GM23248 (cell line): Measurements from ENCODE around the gene WNT3A. TPM values are rescaled to one million over a fixed set of nuclear protein-coding genes. Genes with fewer than 3 reads are reported as not detected.
A peak's percentile ranks its signal among the peaks of the same experiment; 100 is the strongest.

ENCODE experiments used
- DNase-seq: peaks from one replicate; pipeline ENCODE4 v3.0.0-alpha.2; 2015
- H2AFZ ChIP-seq: fragments of 200-600 bp; sonication (generic); 2 replicates; pipeline ENCODE4 v1.6.1; 2016; ENCODE audit warnings: antibody characterized with exemption
- H3F3A ChIP-seq: fragments of 200-600 bp; sonication (generic); 2 replicates; pipeline ENCODE4 v1.6.1; 2016; ENCODE audit warnings: mild to moderate bottlenecking, antibody characterized with exemption, mixed run types; ENCODE audit not compliant: insufficient read depth
- H3K27ac ChIP-seq: fragments of 200-600 bp; sonication (generic); 2 replicates; pipeline ENCODE4 v1.5.1; 2016; ENCODE audit warnings: mild to moderate bottlenecking
- H3K27me3 ChIP-seq: fragments of 200-600 bp; sonication (generic); replicated peaks from 2 replicates; pipeline ENCODE4 v1.6.1; 2016; ENCODE audit warnings: mild to moderate bottlenecking; ENCODE audit not compliant: insufficient read depth
- H3K36me3 ChIP-seq: fragments of 200-600 bp; sonication (generic); 2 replicates; pipeline ENCODE4 v1.6.1; 2016; ENCODE audit warnings: low read depth, mild to moderate bottlenecking
- H3K4me1 ChIP-seq: fragments of 200-600 bp; sonication (generic); 2 replicates; pipeline ENCODE4 v1.6.1; 2016; ENCODE audit warnings: mild to moderate bottlenecking; ENCODE audit not compliant: insufficient read depth
- H3K4me2 ChIP-seq: fragments of 200-600 bp; sonication (generic); one replicate; pipeline ENCODE4 v1.6.1; 2016; ENCODE audit warnings: mild to moderate bottlenecking; ENCODE audit not compliant: unreplicated experiment
- H3K4me3 ChIP-seq: fragments of 200-600 bp; sonication (generic); 2 replicates; pipeline ENCODE4 v1.5.1; 2016; ENCODE audit warnings: mild to moderate bottlenecking
- H3K79me2 ChIP-seq: fragments of 200-600 bp; sonication (generic); 2 replicates; pipeline ENCODE4 v1.6.1; 2016; ENCODE audit warnings: mild to moderate bottlenecking; ENCODE audit not compliant: insufficient read depth
- H3K9ac ChIP-seq: fragments of 200-600 bp; sonication (generic); 2 replicates; pipeline ENCODE4 v1.6.1; 2016; ENCODE audit warnings: mild to moderate bottlenecking
- H3K9me2 ChIP-seq: fragments of 200-600 bp; sonication (generic); 2 replicates; pipeline ENCODE4 v1.6.1; 2016; ENCODE audit warnings: mixed run types, mild to moderate bottlenecking, moderate library complexity; ENCODE audit not compliant: insufficient read depth
- H3K9me3 ChIP-seq: fragments of 200-600 bp; sonication (generic); one replicate; pipeline ENCODE4 v1.6.1; 2017; ENCODE audit warnings: low read depth
- H4K20me1 ChIP-seq: fragments of 200-600 bp; sonication (generic); 2 replicates; pipeline ENCODE4 v1.6.0; 2016; ENCODE audit not compliant: insufficient read depth
- EZH2 ChIP-seq: fragments of 200-600 bp; sonication (generic); IDR thresholded peaks from 2 replicates; pipeline ENCODE4 v1.6.1; 2018; ENCODE audit warnings: antibody characterized with exemption, mild to moderate bottlenecking; ENCODE audit not compliant: insufficient read depth, poor library complexity, severe bottlenecking
- EZH2phosphoT487 ChIP-seq: fragments of 200-600 bp; sonication (generic); IDR thresholded peaks from 2 replicates; pipeline ENCODE4 v1.6.1; 2018; ENCODE audit warnings: antibody characterized with exemption, moderate library complexity, mild to moderate bottlenecking, low read depth; ENCODE audit not compliant: insufficient read depth
- WGBS, 2 experiments: methylation state at CpG; one replicate each; pipeline ENCODE4 v1.1.6; 2015 to 2017; ENCODE audit warnings: low lambda C conversion rate in 2 of 2, low coverage in 1 of 2; ENCODE audit errors: missing lambda C conversion rate in 2 of 2; 5-methylcytosine and 5-hydroxymethylcytosine counted together
- in situ Hi-C: fragments of 300-500 bp; cut with MboI; formaldehyde crosslinking; loops from 2 replicates; pipeline ENCODE4 v1.15.0; 2020
- polyA plus RNA-seq: library from polyadenylated mRNA; unstranded; fragments of >200 nt; fragmentation: Nextera tagmentation; extraction: Ambion mirVana; gene quantifications from 2 replicates; pipeline ENCODE4 v1.2.1, GENCODE V29; 2016
- total RNA-seq: library from RNA; depleted of rRNA; stranded (reverse); fragments of >200 nt; shearing (Covaris generic); gene quantifications from 2 replicates; pipeline ENCODE4 v1.2.3, GENCODE V29; 2014

The WNT3A gene
- total and polyA plus RNA-seq, 2 experiments from 2014 or later, result not detected

DNA sequence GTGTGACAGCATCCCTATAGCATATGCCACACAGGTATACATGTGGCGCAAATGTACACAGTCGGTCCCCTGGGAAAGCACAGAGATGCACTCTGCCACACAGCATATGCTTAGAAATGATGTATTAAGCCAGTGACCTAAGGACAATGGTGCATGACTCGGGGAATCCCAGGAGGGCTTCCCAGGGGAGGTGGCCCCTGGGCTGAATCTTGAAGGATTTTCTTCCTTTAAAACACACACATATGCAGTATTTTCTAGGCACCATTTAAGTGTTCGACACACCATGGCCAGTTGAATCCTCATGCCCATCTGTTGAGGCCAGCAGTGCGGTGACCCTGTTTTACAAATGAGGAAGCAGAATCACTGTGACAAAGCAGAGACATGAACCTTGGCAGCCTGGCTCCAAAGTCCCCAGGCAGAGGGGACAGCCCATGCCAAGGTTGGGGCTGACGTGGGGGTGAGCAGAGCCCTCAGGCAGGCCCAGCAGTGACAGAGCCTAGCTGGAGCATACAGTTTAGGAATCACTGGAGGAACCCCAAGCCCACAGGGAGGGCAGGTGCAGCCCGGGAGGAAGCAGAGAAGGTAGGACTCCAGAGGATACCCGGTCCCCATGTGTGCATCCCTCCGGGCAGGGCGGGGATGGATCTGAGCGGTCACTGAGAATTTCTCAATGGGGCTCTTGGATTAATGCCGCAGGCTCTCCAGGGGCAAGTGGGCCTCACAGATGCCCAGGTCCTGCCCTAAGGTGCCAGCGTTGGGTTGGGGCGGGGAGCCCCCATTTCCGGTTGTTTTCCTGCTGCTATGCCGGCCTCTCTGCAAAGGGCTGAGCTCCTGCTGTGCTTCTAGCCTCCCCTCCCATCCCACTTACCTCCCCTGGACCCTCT lies 28.4 kb downstream of the WNT3A start:
- in situ Hi-C loops, result no loop called here
- H3K4me1 ChIP-seq, result no peaks in the 10 kb centered on the region
- WGBS, 2 experiments, result 63 to 64% methylated on average over 14 to 16 of the region's 16 CpGs
- TF ChIP-seq EZH2phosphoT487 (no peak), EZH2 (no peak)
- no peak overlapping the region for H2AFZ ChIP-seq
- H3F3A ChIP-seq, result no peaks in the 10 kb centered on the region
- no peaks in the 10 kb centered on the region for H3K79me2 ChIP-seq
- H3K9ac ChIP-seq, result no peak overlapping the region
- no peak overlapping the region for H3K27ac ChIP-seq
- no peaks in the 10 kb centered on the region for H3K9me3 ChIP-seq
- H3K4me3 ChIP-seq, result no peak overlapping the region
- no peak overlapping the region for H3K4me2 ChIP-seq
- H3K27me3 ChIP-seq, result peaks cover 20% of the 10 kb centered on the region
- no peaks in the 10 kb centered on the region for H3K9me2 ChIP-seq
- no peaks in the 10 kb centered on the region for H4K20me1 ChIP-seq
- H3K36me3 ChIP-seq, result no peaks in the 10 kb centered on the region
- DNase-seq, result no peak

DNA sequence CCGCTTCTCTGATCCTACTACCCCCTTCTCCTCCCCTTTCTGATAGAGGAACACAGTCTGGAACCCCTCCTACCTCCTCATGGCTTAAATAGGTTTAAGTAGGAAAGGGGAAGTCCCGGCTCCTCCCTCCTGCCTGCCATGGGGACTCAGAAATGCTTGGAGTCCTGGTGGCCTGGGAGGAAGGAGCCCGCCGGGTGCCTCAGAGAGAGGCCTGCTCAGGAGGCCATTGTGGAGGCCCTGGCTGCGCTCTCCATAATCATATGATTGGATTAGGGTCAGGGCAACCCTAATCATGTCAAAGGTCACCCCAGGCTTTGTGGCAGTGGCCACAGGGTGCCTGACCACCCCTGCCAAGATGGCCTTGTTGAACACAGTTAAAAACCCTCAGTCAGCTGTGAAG lies 29.0 kb downstream of the WNT3A start:
- Histone ChIP-seq H3F3A (no peaks in the 10 kb centered on the region), H3K27me3 (peaks cover 20% of the 10 kb centered on the region), H3K4me1 (no peaks in the 10 kb centered on the region), H4K20me1 (no peaks in the 10 kb centered on the region), H3K9me3 (no peaks in the 10 kb centered on the region), H3K4me3 (no peak overlapping the region), H3K9ac (no peak overlapping the region), H3K9me2 (no peaks in the 10 kb centered on the region), H3K27ac (no peak overlapping the region), H2AFZ (no peak overlapping the region), H3K79me2 (no peaks in the 10 kb centered on the region), H3K4me2 (no peak overlapping the region), H3K36me3 (no peaks in the 10 kb centered on the region)
- 60 to 68% methylated on average over 4 of the region's 5 CpGs for WGBS, 2 experiments
- no peak for DNase-seq
- no peak for TF ChIP-seq EZH2
- TF ChIP-seq EZH2phosphoT487, result no peak
- in situ Hi-C loops, result no loop called here

DNA sequence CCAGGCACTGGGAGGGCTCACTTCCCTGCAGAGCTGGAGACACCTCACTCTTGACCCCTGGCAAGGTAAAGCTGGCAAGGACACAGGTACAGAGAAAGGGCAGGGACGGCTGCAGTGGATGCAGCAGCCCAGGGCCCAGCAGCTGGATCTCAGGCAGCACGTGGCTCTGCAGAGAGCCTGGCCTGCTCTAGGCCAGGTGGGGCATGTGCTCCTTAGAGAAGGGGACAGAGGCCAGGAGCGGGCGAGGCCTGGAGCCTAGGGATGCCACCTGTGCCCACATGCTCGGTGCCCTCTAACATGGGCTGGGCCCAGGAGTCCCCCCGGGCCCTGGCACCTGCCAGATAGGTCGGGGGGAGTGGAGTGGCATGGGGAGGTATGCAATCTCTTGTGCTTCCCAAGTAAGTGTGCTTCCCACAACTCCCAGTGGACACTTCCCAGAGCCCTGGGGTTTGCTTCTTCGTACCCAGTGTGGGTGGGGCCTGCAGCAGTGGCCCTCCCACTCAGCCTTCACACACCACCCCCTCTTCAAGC lies 30.0 kb downstream of the WNT3A start:
- Histone ChIP-seq H3K4me1 (no peaks in the 10 kb centered on the region), H3K36me3 (no peaks in the 10 kb centered on the region), H3K4me2 (no peak overlapping the region), H3K27ac (no peak overlapping the region), H3K9me3 (no peaks in the 10 kb centered on the region), H2AFZ (no peak overlapping the region), H4K20me1 (no peaks in the 10 kb centered on the region), H3F3A (no peaks in the 10 kb centered on the region), H3K9me2 (no peaks in the 10 kb centered on the region), H3K79me2 (no peaks in the 10 kb centered on the region), H3K4me3 (no peak overlapping the region), H3K27me3 (peaks cover 20% of the 10 kb centered on the region), H3K9ac (no peak overlapping the region)
- TF ChIP-seq EZH2phosphoT487 (no peak), EZH2 (no peak)
- no peak for DNase-seq
- in situ Hi-C loops, result no loop called here
- WGBS, 2 experiments, result 50 to 54% methylated on average over 7 to 8 of the region's 8 CpGs

DNA sequence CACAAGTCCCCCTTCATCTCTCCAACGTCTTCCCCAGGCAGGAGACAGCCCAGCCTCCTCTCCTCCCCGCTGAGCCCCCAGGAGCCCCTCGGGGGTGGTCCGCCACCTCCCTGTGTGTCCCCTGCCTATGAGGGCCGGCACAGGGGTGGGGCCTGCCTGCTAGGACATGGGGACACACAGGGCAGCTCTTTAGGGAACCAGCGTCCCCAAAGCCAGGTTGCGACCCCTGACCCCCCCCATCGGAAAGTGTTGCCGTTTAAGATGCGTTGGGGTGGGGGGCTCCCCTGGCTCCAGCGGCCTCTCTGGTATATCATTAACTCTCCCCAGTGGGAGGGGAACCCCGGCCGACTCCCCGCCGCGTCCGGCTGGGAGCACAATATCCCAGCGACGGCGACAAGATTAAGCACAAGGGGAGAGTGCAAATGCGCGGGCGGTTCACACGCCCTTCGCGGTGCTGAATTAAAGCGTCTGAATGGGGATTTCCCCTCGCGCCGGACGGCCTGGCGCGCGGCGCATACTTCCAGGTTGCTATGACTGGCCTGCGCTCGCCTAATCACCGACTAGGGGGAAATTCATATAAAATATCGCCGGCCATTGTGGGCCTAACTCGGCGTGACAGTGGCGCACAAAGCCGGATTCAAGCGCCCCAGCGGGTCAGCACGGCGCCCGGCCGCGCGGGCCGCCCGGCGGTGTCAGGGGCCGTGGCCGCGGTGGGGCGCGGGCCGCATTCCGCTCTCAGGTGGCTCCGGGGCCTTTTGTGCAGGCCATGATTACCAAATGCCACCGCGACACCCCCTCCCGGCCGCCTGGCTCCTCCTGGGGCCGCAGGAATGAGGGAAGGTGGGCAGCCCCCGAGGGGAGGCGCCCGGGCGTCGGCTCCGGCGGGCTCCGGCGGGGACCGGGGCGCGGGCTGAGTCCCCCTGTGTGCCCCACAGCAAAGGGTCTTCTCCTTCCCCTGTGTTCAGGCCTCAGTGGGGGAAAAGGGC lies 30.9 kb downstream of the WNT3A start:
- Histone ChIP-seq H3F3A (no peaks in the 10 kb centered on the region), H3K4me1 (no peaks in the 10 kb centered on the region), H3K4me2 (no peak overlapping the region), H3K27me3 (peaks cover 20% of the 10 kb centered on the region), H3K9me2 (no peaks in the 10 kb centered on the region), H3K9ac (no peak overlapping the region), H3K79me2 (no peaks in the 10 kb centered on the region), H3K9me3 (no peaks in the 10 kb centered on the region), H3K4me3 (0 out of 2 replicates have a peak overlapping the region, but pooled peaks have one; percentile 31), H2AFZ (no peak overlapping the region), H3K27ac (no peak overlapping the region), H3K36me3 (no peaks in the 10 kb centered on the region), H4K20me1 (no peaks in the 10 kb centered on the region)
- DNase-seq, result peak; percentile 55
- TF ChIP-seq EZH2phosphoT487 (no peak), EZH2 (no peak)
- 12 to 13% methylated on average over 74 to 80 of the region's 80 CpGs for WGBS, 2 experiments
- in situ Hi-C loops, result no loop called here
